ENCODE measurements around the gene TBC1D16. TPM values are rescaled to one million over a fixed set of nuclear protein-coding genes. Genes with fewer than 3 reads are reported as not detected.

Gene TBC1D16
- total RNA-seq, 2 experiments from 2014 or later, result 0.38 to 0.74 TPM

DNA sequence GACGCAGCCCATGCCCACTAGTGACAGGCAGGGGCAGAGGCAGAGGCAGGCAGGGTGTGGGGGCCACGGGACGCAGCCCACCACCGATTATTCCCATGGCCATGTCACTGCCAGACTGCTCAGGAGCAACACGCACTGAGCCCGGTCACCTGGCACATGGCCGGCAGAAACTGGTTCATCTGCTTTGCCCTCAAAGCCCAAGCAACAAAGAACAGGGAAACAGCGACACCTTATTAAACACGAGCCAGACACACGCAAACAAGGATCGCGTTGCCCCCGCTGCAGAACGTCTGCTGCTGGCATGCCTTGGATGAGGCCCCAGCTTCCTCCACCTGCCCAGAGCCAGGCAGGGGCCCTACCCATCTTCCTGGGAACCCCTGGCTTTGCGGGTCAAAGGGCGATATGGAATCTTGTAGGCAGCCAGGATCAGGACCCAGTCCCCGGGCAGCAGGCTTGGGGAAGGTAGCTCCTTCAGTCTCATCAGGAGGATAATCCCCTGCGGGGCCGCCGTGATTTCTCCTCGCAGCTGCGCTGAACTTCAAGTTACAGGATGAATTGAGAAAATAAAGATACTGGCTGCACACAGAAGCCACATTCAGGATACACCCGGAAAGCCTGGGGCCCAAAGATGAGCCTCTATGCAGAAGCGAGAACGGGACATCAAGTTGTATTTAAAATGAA is 4.8 kb downstream of the TBC1D16 start:
- no peak overlapping the region for H3K27ac ChIP-seq (ENCODE audit: low read depth, low read length, poor library complexity, severe bottlenecking)
- H4K20me1 ChIP-seq (ENCODE audit: insufficient read depth, low read length), result no peaks in the 10 kb centered on the region
- CTCF ChIA-PET (ENCODE audit: unreplicated experiment), result no interaction called here
- H3K4me2 ChIP-seq (ENCODE audit: low read length), result no peak overlapping the region
- H3K4me1 ChIP-seq (ENCODE audit: insufficient read depth, low read length, poor library complexity, severe bottlenecking), result no peaks in the 10 kb centered on the region
- BruUV-seq (replicated peaks), result no TSS peak
- H2AFZ ChIP-seq (ENCODE audit: low read length), result no peak overlapping the region
- H3K4me3 ChIP-seq (ENCODE audit: low read depth, low read length, poor library complexity, severe bottlenecking), result no peak overlapping the region
- H3K79me2 ChIP-seq (ENCODE audit: insufficient read depth, low read depth, low read length), result no peaks in the 10 kb centered on the region
- H3K9me3 ChIP-seq (ENCODE audit: low read length), result no peaks in the 10 kb centered on the region
- H3K9me2 ChIP-seq (ENCODE audit: insufficient read depth, low read length), result no peaks in the 10 kb centered on the region
- no peak for DNase-seq (ENCODE audit: low spot score)
- POLR2A ChIA-PET, result no interaction called here
- TF ChIP-seq CTCF (conservative IDR thresholded peaks at IDR 0.05; ENCODE audit: low read length), result no peak
- TF ChIP-seq EZH2phosphoT487 (IDR thresholded peaks at IDR 0.05; ENCODE audit: borderline replicate concordance, low read depth, low read length), result no peak
- intact Hi-C loops (cut with micrococcal nuclease; ENCODE audit: unreplicated experiment), result no loop called here
- H3K36me3 ChIP-seq (ENCODE audit: insufficient read depth, low read length), result no peaks in the 10 kb centered on the region

DNA sequence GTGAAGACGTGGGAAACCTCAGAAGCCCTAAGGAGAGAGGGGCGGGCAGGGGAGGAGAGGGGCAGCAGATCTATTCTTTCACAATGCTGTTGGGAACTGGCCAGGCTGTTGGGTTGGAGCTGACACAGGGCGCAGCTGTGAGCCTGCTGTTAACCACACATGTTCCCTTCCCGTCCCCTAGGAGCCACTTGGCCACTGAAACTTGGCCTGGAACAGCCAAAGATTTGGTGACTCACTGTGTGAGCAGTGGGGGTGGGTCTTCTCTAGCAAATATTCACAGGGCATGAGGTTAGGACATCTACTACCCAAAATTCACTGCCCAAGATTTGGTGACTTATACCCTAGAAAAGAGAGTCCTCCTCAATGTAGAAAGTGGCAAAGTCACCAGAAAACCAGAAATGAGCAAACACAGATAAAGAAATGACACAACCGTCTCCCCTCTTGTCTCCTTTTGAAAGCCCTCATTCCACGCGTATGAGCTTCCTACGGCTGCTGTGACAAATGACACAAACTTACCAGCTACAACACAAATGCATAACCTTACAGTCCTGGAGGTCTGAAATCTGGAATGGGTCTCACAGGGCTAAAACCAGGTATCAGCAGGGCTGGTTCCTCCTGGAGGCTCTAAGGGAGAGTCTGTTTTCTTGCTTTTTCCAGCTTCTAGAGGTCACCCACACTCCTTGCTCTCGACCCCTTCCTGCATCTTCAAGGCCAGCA is 6.3 kb downstream of the TBC1D16 start:
- intact Hi-C loops (cut with micrococcal nuclease; ENCODE audit: unreplicated experiment), result no loop called here
- Histone ChIP-seq H3K9me2 (ENCODE audit: insufficient read depth, low read length) (no peaks in the 10 kb centered on the region), H3K36me3 (ENCODE audit: insufficient read depth, low read length) (no peaks in the 10 kb centered on the region), H3K27ac (ENCODE audit: low read depth, low read length, poor library complexity, severe bottlenecking) (no peak overlapping the region), H3K9me3 (ENCODE audit: low read length) (no peaks in the 10 kb centered on the region), H3K4me1 (ENCODE audit: insufficient read depth, low read length, poor library complexity, severe bottlenecking) (no peaks in the 10 kb centered on the region), H4K20me1 (ENCODE audit: insufficient read depth, low read length) (no peaks in the 10 kb centered on the region), H3K79me2 (ENCODE audit: insufficient read depth, low read depth, low read length) (no peaks in the 10 kb centered on the region), H3K4me3 (ENCODE audit: low read depth, low read length, poor library complexity, severe bottlenecking) (no peak overlapping the region), H3K4me2 (ENCODE audit: low read length) (no peak overlapping the region), H2AFZ (ENCODE audit: low read length) (no peak overlapping the region)
- TF ChIP-seq EZH2phosphoT487 (IDR thresholded peaks at IDR 0.05; ENCODE audit: borderline replicate concordance, low read depth, low read length), result no peak
- TF ChIP-seq CTCF (conservative IDR thresholded peaks at IDR 0.05; ENCODE audit: low read length), result no peak
- DNase-seq (ENCODE audit: low spot score), result no peak
- CTCF ChIA-PET (ENCODE audit: unreplicated experiment), result no interaction called here
- POLR2A ChIA-PET, result no interaction called here
- no TSS peak for BruUV-seq (replicated peaks)

GRCh38 chr17:80028030-80028429 is 7.6 kb downstream of the TBC1D16 start:
- H3K4me1 ChIP-seq (ENCODE audit: insufficient read depth, low read length, poor library complexity, severe bottlenecking), result no peaks in the 10 kb centered on the region
- H3K9me2 ChIP-seq (ENCODE audit: insufficient read depth, low read length), result no peaks in the 10 kb centered on the region
- no peak for TF ChIP-seq EZH2phosphoT487 (IDR thresholded peaks at IDR 0.05; ENCODE audit: borderline replicate concordance, low read depth, low read length)
- TF ChIP-seq CTCF (conservative IDR thresholded peaks at IDR 0.05; ENCODE audit: low read length), result no peak
- no peaks in the 10 kb centered on the region for H3K9me3 ChIP-seq (ENCODE audit: low read length)
- DNase-seq (ENCODE audit: low spot score), result no peak
- H3K36me3 ChIP-seq (ENCODE audit: insufficient read depth, low read length), result no peaks in the 10 kb centered on the region
- no peak overlapping the region for H2AFZ ChIP-seq (ENCODE audit: low read length)
- no peaks in the 10 kb centered on the region for H4K20me1 ChIP-seq (ENCODE audit: insufficient read depth, low read length)
- H3K4me2 ChIP-seq (ENCODE audit: low read length), result no peak overlapping the region
- CTCF ChIA-PET (ENCODE audit: unreplicated experiment), result no interaction called here
- H3K27ac ChIP-seq (ENCODE audit: low read depth, low read length, poor library complexity, severe bottlenecking), result no peak overlapping the region
- no peaks in the 10 kb centered on the region for H3K79me2 ChIP-seq (ENCODE audit: insufficient read depth, low read depth, low read length)
- intact Hi-C loops (cut with micrococcal nuclease; ENCODE audit: unreplicated experiment), result no loop called here
- POLR2A ChIA-PET, result no interaction called here
- BruUV-seq (replicated peaks), result no TSS peak
- H3K4me3 ChIP-seq (ENCODE audit: low read depth, low read length, poor library complexity, severe bottlenecking), result no peak overlapping the region

Measured in OCI-LY7 (cell line).